ENCODE results near the gene ITGB5.

- TF ChIP-seq POLR2A (IDR thresholded peaks at IDR 0.05) = no peak
- TF ChIP-seq CTCF (IDR thresholded peaks at IDR 0.05) = no peak
- TF ChIP-seq POLR2AphosphoS5 (IDR thresholded peaks at IDR 0.05; ENCODE audit: insufficient read depth in 1 of 2, low read depth in 1 of 2) = no peak
Observed at GRCh38 chr3:124741027-124741426, 146.1 kb downstream of the ITGB5 start.
